ENCODE measurements around the gene ZNF732.
"Not testable (repeated sequence)": the region's sequence is repeated elsewhere in the genome, so short reads cannot be mapped to it uniquely, and the experiment has no call there.

ZNF732 gene

GRCh38 chr4:304969-305680 is at the start of gene ZNF732:
Gene ZNF732 (minus strand): TSS chr4:305474. CDS start chr4:305310, 164 bp downstream.
- DNase-seq, result no peak

- no peak for DNase-seq
Observed at GRCh38 chr4:340011-340410, 34.7 kb upstream of the ZNF732 start.

- DNase-seq, result peak; percentile 7
Observed at GRCh38 chr4:338759-339097, 33.5 kb upstream of the ZNF732 start.

- peak; percentile 41 for DNase-seq
Observed at GRCh38 chr4:337932-338758, 32.9 kb upstream of the ZNF732 start.

DNA sequence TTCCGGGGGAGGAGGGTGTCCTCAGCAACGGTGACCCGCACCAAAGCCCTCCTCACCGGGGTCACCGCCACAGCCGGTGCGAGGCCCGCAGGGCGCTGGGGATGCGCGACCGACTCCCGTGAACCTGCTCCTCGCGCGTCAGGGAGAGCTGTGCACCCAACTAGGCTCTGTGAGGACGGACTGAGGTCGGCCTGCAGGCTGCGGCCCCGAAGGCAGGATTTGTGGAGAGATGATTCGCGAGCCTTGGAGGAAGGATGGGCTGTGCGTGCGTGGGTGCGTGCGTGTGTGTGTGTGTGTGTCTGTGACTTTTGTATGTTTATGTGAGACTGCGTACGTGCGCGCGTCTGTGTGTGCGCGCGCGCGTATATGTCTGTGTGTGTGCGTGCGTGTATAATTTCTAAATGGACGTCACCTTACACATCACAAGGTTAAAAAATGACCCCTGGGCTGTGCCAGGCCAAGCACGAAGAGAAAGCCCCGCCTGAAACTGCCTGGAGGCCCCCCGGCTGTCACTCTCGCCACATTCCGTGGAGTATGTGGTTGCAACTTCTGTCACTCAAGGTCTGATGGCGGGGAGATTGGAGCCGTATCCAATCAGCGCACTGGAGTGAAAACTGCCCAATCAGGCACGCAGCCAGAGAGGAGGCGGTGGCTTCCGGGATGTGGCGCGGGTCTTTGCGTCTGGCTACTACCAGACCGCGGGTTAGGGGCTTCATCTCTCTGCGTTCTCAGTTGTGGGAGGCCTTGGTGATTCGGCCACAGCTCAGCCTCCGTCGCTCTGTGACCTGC is 32.1 kb upstream of the ZNF732 start, which contains the start of gene ZNF141:
ZNF141 (plus strand) TSS at position 672 of the 789 bp plus-strand sequence. CDS start 170 bp downstream, outside the sequence.
- DNase-seq, result peak; percentile 97

GRCh38 chr4:336893-337142 is 31.5 kb upstream of the ZNF732 start:
- no peak for DNase-seq

GRCh38 chr4:336099-336892 is 31.0 kb upstream of the ZNF732 start:
- peak; percentile 2 for DNase-seq

DNA sequence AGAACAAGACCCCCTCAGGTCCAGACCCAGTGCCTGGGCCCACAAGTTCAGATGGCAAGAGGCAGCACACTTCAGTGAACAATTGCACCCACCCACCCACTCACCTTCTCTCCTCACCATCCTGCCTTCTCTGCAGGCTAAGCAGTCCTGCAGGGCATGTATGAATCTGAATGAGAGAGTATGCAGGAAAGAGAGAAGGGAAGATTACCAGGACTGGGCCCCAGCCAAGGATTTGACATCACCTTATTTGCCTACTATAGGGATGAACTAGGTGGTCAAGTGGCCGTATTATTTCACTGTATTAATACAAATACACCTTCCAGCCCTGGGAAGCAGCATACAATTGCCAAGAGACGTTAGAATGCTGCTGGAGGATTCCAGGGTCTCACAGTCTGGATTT is 30.2 kb upstream of the ZNF732 start:
- no peak for DNase-seq

- DNase-seq, result no peak
Observed at GRCh38 chr4:328729-329128, 23.5 kb upstream of the ZNF732 start.

DNA sequence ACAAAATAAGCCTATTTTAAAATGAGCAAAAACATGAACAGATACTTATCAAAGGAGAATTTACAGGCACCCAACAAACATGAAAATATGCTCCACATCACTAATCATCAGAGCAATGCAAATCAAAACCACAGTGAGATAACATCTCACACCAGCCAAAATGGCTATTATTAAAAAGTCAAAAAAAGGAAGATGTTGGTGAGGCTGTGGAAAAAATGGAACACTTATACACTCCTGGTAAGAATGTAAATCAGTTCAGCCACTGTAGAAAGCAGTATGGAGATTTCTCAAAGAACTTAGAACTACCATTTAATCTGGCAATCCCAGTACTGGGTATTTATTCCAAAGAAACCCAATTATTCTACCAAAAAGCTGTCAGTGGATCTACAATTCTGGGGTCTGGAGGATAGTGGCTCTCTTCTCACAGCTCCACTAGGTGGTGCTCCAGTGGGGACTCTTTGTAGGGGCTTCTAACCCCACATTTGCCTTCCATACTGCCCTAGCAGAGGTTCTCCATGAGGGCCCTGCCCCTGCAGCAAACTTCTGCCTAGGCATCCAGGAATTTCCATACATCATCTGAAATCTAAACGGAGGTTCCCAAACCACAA is 9.1 kb upstream of the ZNF732 start:
- DNase-seq, result no peak

DNA sequence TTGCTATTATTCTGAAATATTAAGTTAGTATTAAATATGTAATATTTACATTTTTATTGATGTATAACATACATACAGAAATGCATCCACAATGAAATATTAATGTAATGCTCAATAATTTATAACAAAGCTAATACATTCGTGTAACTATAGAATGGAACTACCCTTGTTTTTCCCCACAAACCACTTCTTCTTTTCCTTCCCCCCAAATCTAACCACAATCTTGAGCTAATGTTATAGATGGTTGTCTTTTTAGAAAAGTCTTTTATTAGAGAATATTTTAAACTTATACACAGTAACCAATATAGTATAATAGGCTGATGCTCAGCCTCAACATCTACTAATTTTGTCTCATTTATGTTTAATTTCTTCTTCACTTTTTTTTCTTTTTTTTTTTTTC is 4.5 kb upstream of the ZNF732 start:
- DNase-seq, result no peak

GRCh38 chr4:306551-306961 is 1.3 kb upstream of the ZNF732 start:
- no peak for DNase-seq

GRCh38 chr4:304516-304915 is 758 bp downstream of the ZNF732 start:
- not testable (repeated sequence) for DNase-seq

DNA sequence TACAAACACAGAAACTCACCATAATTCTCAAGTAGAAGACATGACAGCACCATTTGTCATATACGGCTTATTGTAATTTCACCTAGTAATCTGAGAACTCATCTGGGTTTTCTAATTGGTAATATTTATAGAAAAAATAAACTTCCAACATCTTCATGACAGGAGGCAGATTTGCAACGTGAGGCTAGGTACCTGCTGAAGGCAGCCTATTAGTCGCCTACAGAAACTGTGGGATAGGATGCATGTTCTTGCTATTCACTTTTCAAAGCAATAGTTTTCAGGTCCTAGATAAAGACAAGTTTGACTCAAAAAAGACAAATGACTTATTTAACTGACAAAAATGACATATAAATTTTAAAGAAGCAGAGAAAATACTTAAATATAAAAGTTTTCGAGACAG is 2.9 kb downstream of the ZNF732 start:
- no peak for DNase-seq

GRCh38 chr4:294732-295131 is 10.5 kb downstream of the ZNF732 start:
- DNase-seq, result no peak

DNA sequence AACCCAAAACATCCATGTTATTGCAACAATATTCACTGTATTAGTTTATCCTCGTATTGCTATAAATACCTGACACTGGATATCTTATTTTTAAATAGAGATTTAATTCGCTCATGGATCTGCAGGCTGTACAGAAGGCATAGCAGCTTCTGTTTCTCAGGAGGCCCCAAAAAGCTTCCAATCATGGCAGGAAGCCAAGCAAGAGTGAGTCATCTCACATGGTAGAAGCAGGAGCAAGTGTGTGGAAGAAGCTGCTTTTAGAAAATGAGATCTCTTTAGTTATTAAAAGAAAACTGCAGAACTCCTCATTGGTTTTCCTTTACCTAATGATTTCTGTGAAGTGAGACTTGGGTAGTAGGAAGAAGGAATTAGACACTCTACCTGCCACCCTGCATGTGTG is 16.4 kb downstream of the ZNF732 start:
- peak; percentile 3 for DNase-seq

- DNase-seq, result no peak
Observed at GRCh38 chr4:273309-274017, 31.8 kb downstream of the ZNF732 start.

DNA sequence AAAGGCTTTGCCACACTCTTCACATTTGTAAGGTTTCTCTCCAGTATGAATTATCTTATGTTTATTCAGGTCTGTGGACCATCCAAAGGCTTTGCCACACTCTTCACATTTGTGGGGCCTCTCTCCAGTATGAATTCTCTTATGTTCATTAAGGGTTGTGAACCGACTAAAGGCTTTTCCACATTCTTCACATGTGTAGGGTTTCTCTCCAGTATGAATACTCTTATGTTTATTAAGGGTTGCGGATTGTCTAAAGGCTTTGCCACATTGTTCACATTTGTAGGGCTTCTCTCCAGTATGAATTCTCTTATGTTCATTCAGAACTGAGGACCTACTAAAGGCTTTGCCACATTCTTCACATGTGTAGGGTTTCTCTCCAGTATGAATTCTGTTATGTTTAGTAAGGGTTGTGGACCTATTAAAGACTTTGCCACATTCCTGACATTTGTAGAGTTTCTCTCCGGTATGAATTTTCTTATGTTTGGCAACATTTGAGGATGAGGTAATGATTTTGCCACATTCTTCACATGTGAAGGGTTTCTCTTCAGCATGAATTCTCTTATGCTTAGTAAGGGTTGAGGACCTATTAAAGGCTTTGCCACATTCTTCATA is 33.7 kb downstream of the ZNF732 start:
- DNase-seq, result no peak

- not testable (repeated sequence) for DNase-seq
Observed at GRCh38 chr4:259240-259639, 46.0 kb downstream of the ZNF732 start.

GRCh38 chr4:256492-256891 is 48.8 kb downstream of the ZNF732 start:
- DNase-seq, result no peak
